ENCODE results near the gene TUBB.
A peak's percentile ranks its signal among the peaks of the same experiment; 100 is the strongest.

The TUBB gene

GRCh38 chr6:30705620-30706019, 14.5 kb upstream of the TUBB start:
- TF ChIP-seq NFIC (IDR thresholded peaks at IDR 0.05) (no peak), USF1 (IDR thresholded peaks at IDR 0.05) (no peak), TEAD4 (IDR thresholded peaks at IDR 0.05) (no peak), EP300 (IDR thresholded peaks at IDR 0.05; ENCODE audit: borderline replicate concordance) (no peak), YY1 (IDR thresholded peaks at IDR 0.05; ENCODE audit: low read depth) (no peak), ZBTB7A (IDR thresholded peaks at IDR 0.05; ENCODE audit: low read depth) (no peak), TCF12 (IDR thresholded peaks at IDR 0.05; ENCODE audit: low read depth) (no peak), FOXM1 (IDR thresholded peaks at IDR 0.05; ENCODE audit: borderline replicate concordance, low read depth) (no peak), REST (IDR thresholded peaks at IDR 0.05; ENCODE audit: low read depth) (no peak), MAX (IDR thresholded peaks at IDR 0.05) (no peak), RAD21 (IDR thresholded peaks at IDR 0.05; ENCODE audit: low read depth) (no peak), CREB1 (IDR thresholded peaks at IDR 0.05; ENCODE audit: low read depth) (no peak), CEBPB (IDR thresholded peaks at IDR 0.05) (no peak), TAF1 (IDR thresholded peaks at IDR 0.05; ENCODE audit: low read depth) (no peak)

- TF ChIP-seq TCF12 (IDR thresholded peaks at IDR 0.05; ENCODE audit: low read depth) (peak; percentile 81), CREB1 (IDR thresholded peaks at IDR 0.05; ENCODE audit: low read depth) (no peak), REST (IDR thresholded peaks at IDR 0.05; ENCODE audit: low read depth) (no peak), RAD21 (IDR thresholded peaks at IDR 0.05; ENCODE audit: low read depth) (no peak), YY1 (IDR thresholded peaks at IDR 0.05; ENCODE audit: low read depth) (no peak), TEAD4 (IDR thresholded peaks at IDR 0.05) (peak; percentile 35; the same call in 1 of the 2 replicates), EGR1 (IDR thresholded peaks at IDR 0.05) (no peak), MAX (IDR thresholded peaks at IDR 0.05) (peak; percentile 73), TAF1 (IDR thresholded peaks at IDR 0.05; ENCODE audit: low read depth) (no peak), NFIC (IDR thresholded peaks at IDR 0.05) (peak; percentile 95), FOXM1 (IDR thresholded peaks at IDR 0.05; ENCODE audit: borderline replicate concordance, low read depth) (no peak), CEBPB (IDR thresholded peaks at IDR 0.05) (peak; percentile 80; the same call in 1 of the 2 replicates), USF1 (IDR thresholded peaks at IDR 0.05) (0 out of 2 replicates have a peak, but pooled peaks have one; percentile 17), ZBTB7A (IDR thresholded peaks at IDR 0.05; ENCODE audit: low read depth) (no peak), EP300 (IDR thresholded peaks at IDR 0.05; ENCODE audit: borderline replicate concordance) (peak; percentile 44)
These were observed 12.8 kb upstream of the TUBB start for GRCh38 chr6:30707281-30707850.

GRCh38 chr6:30709101-30709868, 10.9 kb upstream of the TUBB start:
- TF ChIP-seq FOXM1 (IDR thresholded peaks at IDR 0.05; ENCODE audit: borderline replicate concordance, low read depth) (no peak), TEAD4 (IDR thresholded peaks at IDR 0.05) (no peak), NFIC (IDR thresholded peaks at IDR 0.05) (no peak), ZBTB7A (IDR thresholded peaks at IDR 0.05; ENCODE audit: low read depth) (no peak), CEBPB (IDR thresholded peaks at IDR 0.05) (no peak), MAX (IDR thresholded peaks at IDR 0.05) (no peak), EGR1 (IDR thresholded peaks at IDR 0.05) (no peak), EP300 (IDR thresholded peaks at IDR 0.05; ENCODE audit: borderline replicate concordance) (no peak), REST (IDR thresholded peaks at IDR 0.05; ENCODE audit: low read depth) (no peak), TCF12 (IDR thresholded peaks at IDR 0.05; ENCODE audit: low read depth) (no peak), RAD21 (IDR thresholded peaks at IDR 0.05; ENCODE audit: low read depth) (no peak), CREB1 (IDR thresholded peaks at IDR 0.05; ENCODE audit: low read depth) (no peak), TAF1 (IDR thresholded peaks at IDR 0.05; ENCODE audit: low read depth) (no peak), YY1 (IDR thresholded peaks at IDR 0.05; ENCODE audit: low read depth) (no peak), USF1 (IDR thresholded peaks at IDR 0.05) (no peak)
